Caco-2 (cell line): Measurements from ENCODE around the gene HOXB3. TPM values are rescaled to one million over a fixed set of nuclear protein-coding genes. Genes with fewer than 3 reads are reported as not detected.

Experiments
- BruUV-seq: library from RNA; stranded (reverse); fragments of 400-500 nt; replicated peaks from 2 replicates; lab custom pipeline; 2021; lab: Mats Ljungman, UMichigan
- CTCF ChIA-PET: fragments of 300-600 bp; sonication (Branson Sonifier 250); formaldehyde crosslinking; loops from one replicate; lab custom pipeline; 2022; ENCODE audit warnings: antibody characterized with exemption; lab: Charles Lee
- POLR2A ChIA-PET: fragments of 300-600 bp; sonication (Branson Sonifier 250); formaldehyde crosslinking; loops from one replicate; lab custom pipeline; 2022; ENCODE audit warnings: antibody characterized with exemption; lab: Charles Lee
- DNase-seq, 2 experiments: peaks; one replicate each; pipeline versions ENCODE4 v3.0.0 to v3.0.0-alpha.2; 2020 to 2022
- H3K27me3 ChIP-seq: replicated peaks from 2 replicates; pipeline ENCODE4 v1.6.0; 2011; ENCODE audit warnings: low read length; ENCODE audit not compliant: control insufficient read depth, insufficient read depth
- H3K36me3 ChIP-seq: 2 replicates; pipeline ENCODE4 v1.5.1; 2011; ENCODE audit warnings: low read length; ENCODE audit not compliant: control insufficient read depth, insufficient read depth
- H3K4me1 ChIP-seq: fragments of 250-450 bp; sonication (Bioruptor Pico); 2 replicates; pipeline ENCODE4 v1.5.1; 2020; ENCODE audit warnings: mild to moderate bottlenecking
- H3K4me3 ChIP-seq: 2 replicates; pipeline ENCODE4 v1.5.1; 2011; ENCODE audit warnings: low read depth, mild to moderate bottlenecking, control low read depth, low read length
- H3K9me3 ChIP-seq: fragments of 250-450 bp; sonication (Bioruptor Pico); 2 replicates; pipeline ENCODE4 v1.5.1; 2020; ENCODE audit warnings: mild to moderate bottlenecking, moderate library complexity
- H3K27ac Mint-ChIP-seq: one replicate; pipeline ENCODE4 v1.8.0; 2022; ENCODE audit warnings: mixed read lengths; ENCODE audit not compliant: unreplicated experiment
- H3K27me3 Mint-ChIP-seq: one replicate; pipeline ENCODE4 v1.8.0; 2022; ENCODE audit warnings: mixed read lengths; ENCODE audit not compliant: insufficient read depth, unreplicated experiment
- H3K36me3 Mint-ChIP-seq: one replicate; pipeline ENCODE4 v1.8.0; 2022; ENCODE audit warnings: mild to moderate bottlenecking, mixed read lengths; ENCODE audit not compliant: insufficient read depth, unreplicated experiment
- H3K4me1 Mint-ChIP-seq: one replicate; pipeline ENCODE4 v1.8.0; 2022; ENCODE audit warnings: low read depth, mixed read lengths; ENCODE audit not compliant: unreplicated experiment
- H3K4me3 Mint-ChIP-seq: one replicate; pipeline ENCODE4 v1.8.0; 2022; ENCODE audit warnings: mild to moderate bottlenecking, moderate library complexity, mixed read lengths; ENCODE audit not compliant: unreplicated experiment
- H3K9me3 Mint-ChIP-seq: one replicate; pipeline ENCODE4 v1.8.0; 2022; ENCODE audit warnings: mixed read lengths; ENCODE audit not compliant: unreplicated experiment
- CTCF ChIP-seq, 2 experiments: fragments of 200-600 bp in 1 of 2; IDR thresholded peaks; 1 replicate in 1 of 2; 2 replicates in 1 of 2; pipeline versions ENCODE4 v1.5.1 to v1.8.0; 2011 to 2022; ENCODE audit warnings: antibody characterized with exemption in 1 of 2, control low read depth in 1 of 2, inconsistent platforms in 1 of 2, low read depth in 1 of 2, low read length in 1 of 2, mild to moderate bottlenecking in 1 of 2, moderate library complexity in 1 of 2; ENCODE audit not compliant: insufficient read depth in 1 of 2, severe bottlenecking in 1 of 2, unreplicated experiment in 1 of 2
- intact Hi-C: fragments of 100-400 bp; cut with micrococcal nuclease; formaldehyde crosslinking; loops from one replicate; pipeline ENCODE4 v1.10.0; 2022; ENCODE audit not compliant: unreplicated experiment
- total RNA-seq: library from RNA; stranded (reverse); gene quantifications from 2 replicates; pipeline ENCODE4 v1.2.3, GENCODE V29; 2022

HOXB3 gene
- total RNA-seq, 1 experiment from 2014 or later = 7.2 TPM

GRCh38 chr17:48529683-48530009 lies 60.4 kb downstream of the HOXB3 start:
- Histone ChIP-seq H3K4me3 (no peak overlapping the region), H3K36me3 (no peaks in the 10 kb centered on the region), H3K27me3 (no peaks in the 10 kb centered on the region), H3K4me1 (peaks cover 23% of the 10 kb centered on the region), H3K9me3 (no peaks in the 10 kb centered on the region)
- CTCF ChIA-PET = interaction anchor here (1.1 to 2.5 kb wide), 3 partner anchors 25 to 37 kb away, joined by 3 to 5 read pairs (median 4); no protein-coding TSS in a partner anchor
- TF ChIP-seq CTCF (IDR thresholded peaks at IDR 0.05; ENCODE audit: insufficient read depth in 1 of 2, low read depth in 1 of 2, low read length in 1 of 2, severe bottlenecking in 1 of 2, unreplicated experiment in 1 of 2) = no peak
- intact Hi-C loops = no loop called here
- H3K36me3 Mint-ChIP-seq = no peaks in the 10 kb centered on the region
- H3K27me3 Mint-ChIP-seq = no peaks in the 10 kb centered on the region
- H3K4me1 Mint-ChIP-seq = no peaks in the 10 kb centered on the region
- no TSS peak for BruUV-seq
- no peak for DNase-seq
- H3K4me3 Mint-ChIP-seq = no peak overlapping the region
- POLR2A ChIA-PET = no interaction called here
- no peaks in the 10 kb centered on the region for H3K9me3 Mint-ChIP-seq
- H3K27ac Mint-ChIP-seq = no peak overlapping the region

GRCh38 chr17:48528936-48529682 lies 60.9 kb downstream of the HOXB3 start:
- no TSS peak for BruUV-seq

More at GRCh38 chr17:48528936-48529682, 60.9 kb downstream of the HOXB3 start:
- Histone ChIP-seq H3K4me1 (peaks cover 23% of the 10 kb centered on the region), H3K27me3 (no peaks in the 10 kb centered on the region), H3K9me3 (no peaks in the 10 kb centered on the region), H3K36me3 (no peaks in the 10 kb centered on the region), H3K4me3 (no peak overlapping the region)
- Mint-ChIP-seq H3K27ac (no peak overlapping the region), H3K36me3 (no peaks in the 10 kb centered on the region), H3K4me3 (no peak overlapping the region), H3K9me3 (no peaks in the 10 kb centered on the region), H3K4me1 (no peaks in the 10 kb centered on the region), H3K27me3 (no peaks in the 10 kb centered on the region)
- no peak for TF ChIP-seq CTCF (IDR thresholded peaks at IDR 0.05; ENCODE audit: insufficient read depth in 1 of 2, low read depth in 1 of 2, low read length in 1 of 2, severe bottlenecking in 1 of 2, unreplicated experiment in 1 of 2)
- DNase-seq = no peak
- ChIA-PET CTCF (interaction anchor here (0.7 to 1.1 kb wide), 3 partner anchors 26 to 60 kb away, joined by 3 to 4 read pairs (median 3); no protein-coding TSS in a partner anchor), POLR2A (no interaction called here)
- intact Hi-C loops = no loop called here
